Neuronal stem cell (in vitro differentiated cells): ENCODE data around the gene MECP2.
"Not testable (repeated sequence)": the region's sequence is repeated elsewhere in the genome, so short reads cannot be mapped to it uniquely, and the experiment has no call there.

ENCODE experiments used
- DNase-seq: peaks from one replicate; pipeline ENCODE4 v3.0.0-alpha.2; 2013; ENCODE audit warnings: low spot score
- H2AFZ ChIP-seq: one replicate; pipeline ENCODE4 v1.6.1; 2013; ENCODE audit warnings: mild to moderate bottlenecking, low read length, inconsistent platforms
- H2AK5ac ChIP-seq: 2 replicates; pipeline ENCODE4 v1.6.1; 2013; ENCODE audit warnings: low read depth, mild to moderate bottlenecking, inconsistent platforms, low read length, moderate library complexity, mixed read lengths
- H2BK120ac ChIP-seq: 2 replicates; pipeline ENCODE4 v1.6.1; 2013; ENCODE audit warnings: low read depth, mild to moderate bottlenecking, inconsistent platforms, low read length, moderate library complexity, mixed read lengths
- H2BK12ac ChIP-seq: one replicate; pipeline ENCODE4 v1.6.1; 2013; ENCODE audit warnings: low read length, inconsistent platforms
- H2BK15ac ChIP-seq: 2 replicates; pipeline ENCODE4 v1.6.1; 2013; ENCODE audit warnings: mild to moderate bottlenecking, low read length, inconsistent platforms, mixed read lengths
- H2BK5ac ChIP-seq: one replicate; pipeline ENCODE4 v1.6.1; 2013; ENCODE audit warnings: inconsistent platforms, mild to moderate bottlenecking, low read length, moderate library complexity
- H3K14ac ChIP-seq: one replicate; pipeline ENCODE4 v1.6.1; 2013; ENCODE audit warnings: low read length, inconsistent platforms
- H3K18ac ChIP-seq: 2 replicates; pipeline ENCODE4 v1.6.1; 2013; ENCODE audit warnings: low read length, inconsistent platforms
- H3K23ac ChIP-seq: 2 replicates; pipeline ENCODE4 v1.6.1; 2013; ENCODE audit warnings: low read depth, mild to moderate bottlenecking, mixed read lengths, low read length, inconsistent platforms; ENCODE audit not compliant: poor library complexity
- H3K27ac ChIP-seq: replicated peaks from 3 replicates; pipeline ENCODE4 v1.5.1; 2013; ENCODE audit warnings: low read length, inconsistent platforms
- H3K27me3 ChIP-seq, 3 experiments: 2 replicates each; pipeline ENCODE4 v1.6.1; 2013; ENCODE audit warnings: low read length in 3 of 3, mild to moderate bottlenecking in 2 of 3, inconsistent platforms in 1 of 3, low read depth in 1 of 3, mixed read lengths in 1 of 3, moderate library complexity in 1 of 3; ENCODE audit not compliant: control insufficient read depth in 3 of 3, insufficient read depth in 3 of 3
- H3K36me3 ChIP-seq, 2 donors: replicated peaks in 1 of 2; 2 replicates each; pipeline ENCODE4 v1.6.1; 2013; ENCODE audit warnings: low read length in 2 of 2; ENCODE audit not compliant: control insufficient read depth in 2 of 2, insufficient read depth in 2 of 2
- H3K4ac ChIP-seq: 2 replicates; pipeline ENCODE4 v1.6.1; 2013; ENCODE audit warnings: inconsistent platforms, mild to moderate bottlenecking, low read length, moderate library complexity
- H3K4me1 ChIP-seq, 2 donors: 1 replicate in 1 of 2; 2 replicates in 1 of 2; pipeline ENCODE4 v1.6.1; 2013; ENCODE audit warnings: low read length in 2 of 2, low read depth in 1 of 2; ENCODE audit not compliant: control insufficient read depth in 2 of 2, insufficient read depth in 1 of 2
- H3K4me2 ChIP-seq: one replicate; pipeline ENCODE4 v1.6.1; 2013; ENCODE audit warnings: mild to moderate bottlenecking, low read length, inconsistent platforms; ENCODE audit not compliant: insufficient read depth, poor library complexity, severe bottlenecking
- H3K4me3 ChIP-seq, 2 donors: 2 replicates each; pipeline ENCODE4 v1.5.1; 2013; ENCODE audit warnings: low read length in 2 of 2, mild to moderate bottlenecking in 2 of 2, inconsistent platforms in 1 of 2, moderate library complexity in 1 of 2
- H3K79me1 ChIP-seq: one replicate; pipeline ENCODE4 v1.6.1; 2013; ENCODE audit warnings: low read depth, mild to moderate bottlenecking, inconsistent platforms, low read length, moderate library complexity
- H3K9ac ChIP-seq: one replicate; pipeline ENCODE4 v1.6.1; 2013; ENCODE audit warnings: mild to moderate bottlenecking, low read depth, low read length, inconsistent platforms; ENCODE audit not compliant: poor library complexity
- H3K9me3 ChIP-seq, 2 donors: replicated peaks in 1 of 2; 2 replicates each; pipeline versions ENCODE3 to v1.6.1; 2013; ENCODE audit warnings: low read length in 2 of 2, mild to moderate bottlenecking in 2 of 2, inconsistent platforms in 1 of 2, low read depth in 1 of 2, mixed read lengths in 1 of 2, moderate library complexity in 1 of 2; ENCODE audit not compliant: control insufficient read depth in 2 of 2, insufficient read depth in 1 of 2
- H4K8ac ChIP-seq: one replicate; pipeline ENCODE4 v1.6.1; 2013; ENCODE audit warnings: low read depth, mild to moderate bottlenecking, inconsistent platforms, low read length, moderate library complexity
- H4K91ac ChIP-seq: one replicate; pipeline ENCODE4 v1.6.1; 2013; ENCODE audit warnings: low read length, low read depth, mild to moderate bottlenecking, inconsistent platforms; ENCODE audit not compliant: poor library complexity
- WGBS, 2 donors: extraction: QIAGEN DNeasy Blood & Tissue Kit; methylation state at CpG; one replicate each; pipeline ENCODE4 v1.1.7; 2013; ENCODE audit warnings: missing lambda C conversion rate in 2 of 2, mixed read lengths in 1 of 2; ENCODE audit not compliant: insufficient read length in 2 of 2, insufficient replicate concordance in 1 of 2; ENCODE audit errors: extremely low coverage in 2 of 2; 5-methylcytosine and 5-hydroxymethylcytosine counted together

MECP2 gene

GRCh38 chrX:153994398-153994797 lies 103.1 kb downstream of the MECP2 start:
- H2BK5ac ChIP-seq, H3K4ac ChIP-seq, H3K18ac ChIP-seq, H2AK5ac ChIP-seq, H3K79me1 ChIP-seq, H3K36me3 ChIP-seq, H4K91ac ChIP-seq, H3K27ac ChIP-seq, H2BK15ac ChIP-seq, H4K8ac ChIP-seq, H2BK120ac ChIP-seq, H2BK12ac ChIP-seq, DNase-seq, H3K14ac ChIP-seq, H3K4me1 ChIP-seq, H3K23ac ChIP-seq, H3K4me3 ChIP-seq, H2AFZ ChIP-seq, H3K4me2 ChIP-seq, H3K9me3 ChIP-seq, H3K9ac ChIP-seq: not testable (repeated sequence)
- H3K27me3 ChIP-seq, result peaks cover 0 to 29% (median 0%) of the 10 kb centered on the region in 3 experiments
- no CpG with 5 or more reads among the region's 5 CpGs for WGBS, 2 donors

DNA sequence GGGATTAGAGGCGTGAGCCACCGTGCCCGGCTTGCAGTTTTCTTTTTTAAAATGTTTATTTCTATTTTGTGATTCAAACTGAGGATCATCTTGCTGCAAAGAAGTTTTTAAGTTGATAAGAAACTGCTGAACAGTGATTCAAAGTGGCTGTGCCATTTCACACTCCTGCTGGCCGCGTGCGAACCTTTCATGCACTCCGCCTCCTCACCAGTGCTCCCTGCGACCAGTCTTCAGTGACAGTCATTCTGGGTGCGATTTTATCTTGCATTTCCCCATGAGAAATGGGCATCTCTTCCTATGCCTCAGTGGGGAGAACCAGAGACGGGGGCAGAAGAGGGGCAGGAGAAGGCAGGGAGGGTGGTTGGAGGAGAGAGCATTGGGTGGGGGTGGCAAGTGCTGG lies 103.5 kb downstream of the MECP2 start:
- no peak overlapping the region for H2BK15ac ChIP-seq
- no peak overlapping the region for H4K91ac ChIP-seq
- peaks cover 0 to 3% of the 10 kb centered on the region in 2 donors for H3K9me3 ChIP-seq
- H3K4me2 ChIP-seq, result no peak overlapping the region
- no peak overlapping the region for H3K4me3 ChIP-seq
- H3K23ac ChIP-seq, result no peak overlapping the region
- no peak overlapping the region for H3K18ac ChIP-seq
- H3K4me1 ChIP-seq, result no peaks in the 10 kb centered on the region
- H3K27me3 ChIP-seq, result peaks cover 0 to 26% (median 0%) of the 10 kb centered on the region in 3 experiments
- H2BK12ac ChIP-seq, result no peak overlapping the region
- H2AFZ ChIP-seq, result no peak overlapping the region
- no peak overlapping the region for H3K4ac ChIP-seq
- H4K8ac ChIP-seq, result no peak overlapping the region
- no peak for DNase-seq
- no peak overlapping the region for H2AK5ac ChIP-seq
- H2BK5ac ChIP-seq, result no peak overlapping the region
- no peak overlapping the region for H3K14ac ChIP-seq
- H2BK120ac ChIP-seq, result no peak overlapping the region
- no peak overlapping the region for H3K27ac ChIP-seq
- no peak overlapping the region for H3K9ac ChIP-seq
- WGBS, 2 donors, result no CpG with 5 or more reads among the region's 10 CpGs
- H3K79me1 ChIP-seq, result no peaks in the 10 kb centered on the region
- H3K36me3 ChIP-seq, result no peaks in the 10 kb centered on the region

DNA sequence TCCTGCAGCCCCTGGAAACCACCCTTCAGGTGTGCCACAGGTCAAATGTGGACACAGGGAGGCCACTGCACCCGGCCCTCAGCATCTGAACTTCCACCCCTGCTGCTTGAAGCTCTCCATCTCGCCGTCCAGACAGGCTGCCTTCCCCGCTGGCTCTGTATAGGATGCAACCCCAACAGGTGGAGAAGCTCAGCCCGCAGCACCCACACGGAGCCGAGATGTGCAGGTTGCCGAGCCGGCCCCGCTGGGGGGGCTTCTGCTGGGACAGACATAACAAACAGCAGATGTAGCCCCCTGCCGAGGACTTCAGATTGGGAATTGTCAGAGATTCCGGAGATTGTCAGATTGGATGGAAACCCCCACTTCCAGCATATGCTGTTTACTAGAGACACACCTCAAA lies 104.4 kb downstream of the MECP2 start:
- Histone ChIP-seq H3K36me3 (no peaks in the 10 kb centered on the region), H3K18ac (no peak overlapping the region), H3K27ac (no peak overlapping the region)

GRCh38 chrX:153992180-153992579 lies 105.3 kb downstream of the MECP2 start:
- no peak overlapping the region for H3K4me2 ChIP-seq
- no peak overlapping the region for H2AK5ac ChIP-seq
- H4K8ac ChIP-seq, result no peak overlapping the region
- no peak overlapping the region for H3K14ac ChIP-seq
- no CpG with 5 or more reads among the region's 8 CpGs for WGBS, 2 donors
- no peak overlapping the region for H3K4ac ChIP-seq
- no peaks in the 10 kb centered on the region for H3K79me1 ChIP-seq
- no peak overlapping the region for H2BK15ac ChIP-seq
- H2BK12ac ChIP-seq, result no peak overlapping the region
- H3K9me3 ChIP-seq, result peaks cover 0 to 3% of the 10 kb centered on the region in 2 donors
- H2BK5ac ChIP-seq, result no peak overlapping the region
- no peak overlapping the region for H3K4me3 ChIP-seq
- no peak overlapping the region for H2BK120ac ChIP-seq
- peaks cover 0 to 22% (median 0%) of the 10 kb centered on the region in 3 experiments for H3K27me3 ChIP-seq
- H3K27ac ChIP-seq, result no peak overlapping the region
- H4K91ac ChIP-seq, result no peak overlapping the region
- H3K18ac ChIP-seq, result no peak overlapping the region
- no peak overlapping the region for H3K23ac ChIP-seq
- H3K9ac ChIP-seq, result no peak overlapping the region
- DNase-seq, result no peak
- no peaks in the 10 kb centered on the region for H3K36me3 ChIP-seq
- no peaks in the 10 kb centered on the region for H3K4me1 ChIP-seq
- H2AFZ ChIP-seq, result no peak overlapping the region

More for the DNA sequence above, 104.4 kb downstream of the MECP2 start:
- H2BK5ac ChIP-seq, result no peak overlapping the region
- H2AFZ ChIP-seq, result no peak overlapping the region
- H2BK15ac ChIP-seq, result no peak overlapping the region
- peaks cover 0 to 23% (median 0%) of the 10 kb centered on the region in 3 experiments for H3K27me3 ChIP-seq
- no peak overlapping the region for H3K23ac ChIP-seq
- H2BK120ac ChIP-seq, result no peak overlapping the region
- H4K8ac ChIP-seq, result no peak overlapping the region
- peaks cover 0 to 3% of the 10 kb centered on the region in 2 donors for H3K9me3 ChIP-seq
- no peak overlapping the region for H4K91ac ChIP-seq
- H3K4me2 ChIP-seq, result no peak overlapping the region
- no peaks in the 10 kb centered on the region for H3K4me1 ChIP-seq
- no peak overlapping the region for H3K14ac ChIP-seq
- no peak overlapping the region for H3K9ac ChIP-seq
- no peaks in the 10 kb centered on the region for H3K79me1 ChIP-seq
- DNase-seq, result no peak
- H3K4ac ChIP-seq, result no peak overlapping the region
- H3K4me3 ChIP-seq, result no peak overlapping the region
- WGBS, 2 donors, result no CpG with 5 or more reads among the region's 12 CpGs
- H2BK12ac ChIP-seq, result no peak overlapping the region
- no peak overlapping the region for H2AK5ac ChIP-seq
